Measurements from ENCODE around the gene PRXL2B.

- no peak for TF ChIP-seq CTCF (IDR thresholded peaks at IDR 0.05)
- no peak for TF ChIP-seq POLR2A (IDR thresholded peaks at IDR 0.05)
Observed at GRCh38 chr1:2603521-2604155, 17.1 kb downstream of the PRXL2B start.
